HEK293 (cell line): Measurements from ENCODE around the gene COL5A1.
A peak's percentile ranks its signal among the peaks of the same experiment; 100 is the strongest.

Experiments used
- GLI2 ChIP-seq: fragments of 450-650 bp; formaldehyde crosslinking; IDR thresholded peaks from 2 replicates; pipeline ENCODE4; 2017; ENCODE audit warnings: missing biosample characterization, missing genetic modification characterization, low read depth, borderline replicate concordance
- GLI4 ChIP-seq: fragments of 450-650 bp; formaldehyde crosslinking; IDR thresholded peaks from 2 replicates; pipeline ENCODE4 v1.5.1; 2016; ENCODE audit warnings: missing biosample characterization, missing genetic modification characterization
- HOXA7 ChIP-seq: sonication (generic); formaldehyde crosslinking; IDR thresholded peaks from 2 replicates; pipeline ENCODE4 v1.8.1; 2022; ENCODE audit warnings: missing genetic modification reagents, borderline replicate concordance
- HOXD13 ChIP-seq: sonication (generic); formaldehyde crosslinking; IDR thresholded peaks from 2 replicates; pipeline ENCODE4 v1.8.0; 2022; ENCODE audit warnings: missing genetic modification reagents, borderline replicate concordance
- MZF1 ChIP-seq: fragments of 450-650 bp; formaldehyde crosslinking; IDR thresholded peaks from 2 replicates; pipeline ENCODE4 v1.5.1; 2017; ENCODE audit warnings: missing biosample characterization, missing genetic modification characterization, borderline replicate concordance
- PRDM10 ChIP-seq: fragments of 450-650 bp; formaldehyde crosslinking; IDR thresholded peaks from 2 replicates; pipeline ENCODE4 v1.5.1; 2016; ENCODE audit warnings: missing biosample characterization, missing genetic modification characterization
- SCRT1 ChIP-seq: fragments of 450-650 bp; formaldehyde crosslinking; IDR thresholded peaks from 2 replicates; pipeline ENCODE4 v1.5.1; 2016; ENCODE audit warnings: missing biosample characterization, missing genetic modification characterization, borderline replicate concordance
- SP2 ChIP-seq: fragments of 450-650 bp; formaldehyde crosslinking; IDR thresholded peaks from 2 replicates; pipeline ENCODE4 v1.5.1; 2016; ENCODE audit warnings: missing biosample characterization, missing genetic modification characterization
- YY2 ChIP-seq: fragments of 450-650 bp; formaldehyde crosslinking; IDR thresholded peaks from 2 replicates; pipeline ENCODE4 v1.5.1; 2016; ENCODE audit warnings: missing biosample characterization, missing genetic modification characterization
- ZNF16 ChIP-seq: fragments of 450-650 bp; formaldehyde crosslinking; IDR thresholded peaks from 2 replicates; pipeline ENCODE4 v1.5.1; 2016; ENCODE audit warnings: low read depth, missing biosample characterization, missing genetic modification characterization
- ZNF184 ChIP-seq: fragments of 450-650 bp; IDR thresholded peaks from 2 replicates; pipeline ENCODE4 v1.5.1; 2018; ENCODE audit warnings: missing biosample characterization, mild to moderate bottlenecking, missing genetic modification characterization
- ZNF211 ChIP-seq: fragments of 450-650 bp; formaldehyde crosslinking; IDR thresholded peaks from 2 replicates; pipeline ENCODE4 v1.5.1; 2016; ENCODE audit warnings: low read depth, missing biosample characterization, missing genetic modification characterization
- ZNF221 ChIP-seq: fragments of 450-650 bp; formaldehyde crosslinking; IDR thresholded peaks from 2 replicates; pipeline ENCODE4 v1.5.1; 2017; ENCODE audit warnings: missing biosample characterization, missing genetic modification characterization, borderline replicate concordance
- ZNF223 ChIP-seq: fragments of 450-650 bp; formaldehyde crosslinking; IDR thresholded peaks from 2 replicates; pipeline ENCODE4 v1.5.1; 2016; ENCODE audit warnings: missing biosample characterization, missing genetic modification characterization
- ZNF391 ChIP-seq: fragments of 450-650 bp; formaldehyde crosslinking; IDR thresholded peaks from 2 replicates; pipeline ENCODE4 v1.5.1; 2016; ENCODE audit warnings: low read depth, missing biosample characterization, missing genetic modification characterization, borderline replicate concordance
- ZNF398 ChIP-seq: fragments of 450-650 bp; formaldehyde crosslinking; IDR thresholded peaks from 2 replicates; pipeline ENCODE4 v1.5.1; 2017; ENCODE audit warnings: missing biosample characterization, missing genetic modification characterization
- ZNF449 ChIP-seq: fragments of 450-650 bp; formaldehyde crosslinking; IDR thresholded peaks from 2 replicates; pipeline ENCODE4 v1.5.1; 2017; ENCODE audit warnings: missing biosample characterization, mild to moderate bottlenecking, missing genetic modification characterization, moderate library complexity
- ZNF624 ChIP-seq: fragments of 450-650 bp; formaldehyde crosslinking; IDR thresholded peaks from 2 replicates; pipeline ENCODE4 v1.5.1; 2017; ENCODE audit warnings: missing biosample characterization, missing genetic modification characterization
- ZNF654 ChIP-seq: fragments of 450-650 bp; formaldehyde crosslinking; IDR thresholded peaks from 2 replicates; pipeline ENCODE4 v1.5.1; 2016; ENCODE audit warnings: low read depth, missing biosample characterization, missing genetic modification characterization
- ZNF660 ChIP-seq: fragments of 450-650 bp; IDR thresholded peaks from 2 replicates; pipeline ENCODE4 v1.5.1; 2018; ENCODE audit warnings: missing biosample characterization, mild to moderate bottlenecking, missing genetic modification characterization
- ZNF707 ChIP-seq: fragments of 450-650 bp; formaldehyde crosslinking; IDR thresholded peaks from 2 replicates; pipeline ENCODE4 v1.5.1; 2016; ENCODE audit warnings: missing biosample characterization, missing genetic modification characterization
- ZXDB ChIP-seq: fragments of 450-650 bp; formaldehyde crosslinking; IDR thresholded peaks from 2 replicates; pipeline ENCODE4 v1.5.1; 2016; ENCODE audit warnings: missing biosample characterization, missing genetic modification characterization
- TF ChIP-seq, protein P1 (sequence below): fragments of 450-650 bp; formaldehyde crosslinking; IDR thresholded peaks from 2 replicates; pipeline ENCODE4 v1.5.0; 2017; ENCODE audit warnings: missing biosample characterization, missing genetic modification characterization, borderline replicate concordance
- TF ChIP-seq, protein P2 (sequence below): fragments of 450-650 bp; formaldehyde crosslinking; optimal IDR thresholded peaks from 2 replicates; pipeline ENCODE3; 2016; ENCODE audit warnings: missing biosample characterization, mild to moderate bottlenecking, missing genetic modification characterization
- TF ChIP-seq, protein P3 (sequence below): fragments of 450-650 bp; formaldehyde crosslinking; IDR thresholded peaks from 2 replicates; pipeline ENCODE4 v1.5.1; 2016; ENCODE audit warnings: missing biosample characterization, missing genetic modification characterization
- TF ChIP-seq, protein P4 (sequence below): fragments of 450-650 bp; IDR thresholded peaks from 2 replicates; pipeline ENCODE4 v1.5.1; 2018; ENCODE audit warnings: missing biosample characterization, missing genetic modification characterization

The COL5A1 gene

GRCh38 chr9:134641173-134641989 lies at the start of gene COL5A1 (continued):
- TF ChIP-seq ZNF391 (tag by site-specific recombination) (no peak), ZNF707 (no peak), ZNF221 (tag by site-specific recombination) (no peak), ZNF398 (peak; percentile 99), ZNF16 (tag by site-specific recombination) (no peak), ZNF660 (tag by site-specific recombination) (no peak; the same call in 1 of the 2 replicates), GLI2 (tag by site-specific recombination) (no peak), ZNF211 (no peak), SCRT1 (tag by site-specific recombination) (no peak), HOXD13 (CRISPR knock-in tag) (no peak), ZXDB (no peak), GLI4 (tag by site-specific recombination) (no peak), ZNF654 (tag by site-specific recombination) (no peak), ZNF449 (no peak), ZNF624 (tag by site-specific recombination) (no peak), HOXA7 (CRISPR knock-in tag) (no peak), PRDM10 (tag by site-specific recombination) (peak; percentile 61), MZF1 (tag by site-specific recombination) (no peak), YY2 (no peak), SP2 (tag by site-specific recombination) (peak; percentile 81), ZNF184 (no peak), ZNF223 (tag by site-specific recombination) (no peak)
- TF ChIP-seq, protein P1, sequence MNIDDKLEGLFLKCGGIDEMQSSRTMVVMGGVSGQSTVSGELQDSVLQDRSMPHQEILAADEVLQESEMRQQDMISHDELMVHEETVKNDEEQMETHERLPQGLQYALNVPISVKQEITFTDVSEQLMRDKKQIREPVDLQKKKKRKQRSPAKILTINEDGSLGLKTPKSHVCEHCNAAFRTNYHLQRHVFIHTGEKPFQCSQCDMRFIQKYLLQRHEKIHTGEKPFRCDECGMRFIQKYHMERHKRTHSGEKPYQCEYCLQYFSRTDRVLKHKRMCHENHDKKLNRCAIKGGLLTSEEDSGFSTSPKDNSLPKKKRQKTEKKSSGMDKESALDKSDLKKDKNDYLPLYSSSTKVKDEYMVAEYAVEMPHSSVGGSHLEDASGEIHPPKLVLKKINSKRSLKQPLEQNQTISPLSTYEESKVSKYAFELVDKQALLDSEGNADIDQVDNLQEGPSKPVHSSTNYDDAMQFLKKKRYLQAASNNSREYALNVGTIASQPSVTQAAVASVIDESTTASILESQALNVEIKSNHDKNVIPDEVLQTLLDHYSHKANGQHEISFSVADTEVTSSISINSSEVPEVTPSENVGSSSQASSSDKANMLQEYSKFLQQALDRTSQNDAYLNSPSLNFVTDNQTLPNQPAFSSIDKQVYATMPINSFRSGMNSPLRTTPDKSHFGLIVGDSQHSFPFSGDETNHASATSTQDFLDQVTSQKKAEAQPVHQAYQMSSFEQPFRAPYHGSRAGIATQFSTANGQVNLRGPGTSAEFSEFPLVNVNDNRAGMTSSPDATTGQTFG (tag by site-specific recombination) = no peak
- TF ChIP-seq, protein P2, sequence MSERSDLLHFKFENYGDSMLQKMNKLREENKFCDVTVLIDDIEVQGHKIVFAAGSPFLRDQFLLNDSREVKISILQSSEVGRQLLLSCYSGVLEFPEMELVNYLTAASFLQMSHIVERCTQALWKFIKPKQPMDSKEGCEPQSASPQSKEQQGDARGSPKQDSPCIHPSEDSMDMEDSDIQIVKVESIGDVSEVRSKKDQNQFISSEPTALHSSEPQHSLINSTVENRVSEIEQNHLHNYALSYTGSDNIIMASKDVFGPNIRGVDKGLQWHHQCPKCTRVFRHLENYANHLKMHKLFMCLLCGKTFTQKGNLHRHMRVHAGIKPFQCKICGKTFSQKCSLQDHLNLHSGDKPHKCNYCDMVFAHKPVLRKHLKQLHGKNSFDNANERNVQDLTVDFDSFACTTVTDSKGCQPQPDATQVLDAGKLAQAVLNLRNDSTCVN (tag by site-specific recombination) = peak; percentile 87
- TF ChIP-seq, protein P3, sequence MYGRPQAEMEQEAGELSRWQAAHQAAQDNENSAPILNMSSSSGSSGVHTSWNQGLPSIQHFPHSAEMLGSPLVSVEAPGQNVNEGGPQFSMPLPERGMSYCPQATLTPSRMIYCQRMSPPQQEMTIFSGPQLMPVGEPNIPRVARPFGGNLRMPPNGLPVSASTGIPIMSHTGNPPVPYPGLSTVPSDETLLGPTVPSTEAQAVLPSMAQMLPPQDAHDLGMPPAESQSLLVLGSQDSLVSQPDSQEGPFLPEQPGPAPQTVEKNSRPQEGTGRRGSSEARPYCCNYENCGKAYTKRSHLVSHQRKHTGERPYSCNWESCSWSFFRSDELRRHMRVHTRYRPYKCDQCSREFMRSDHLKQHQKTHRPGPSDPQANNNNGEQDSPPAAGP (tag by site-specific recombination) = no peak
- TF ChIP-seq, protein P4, sequence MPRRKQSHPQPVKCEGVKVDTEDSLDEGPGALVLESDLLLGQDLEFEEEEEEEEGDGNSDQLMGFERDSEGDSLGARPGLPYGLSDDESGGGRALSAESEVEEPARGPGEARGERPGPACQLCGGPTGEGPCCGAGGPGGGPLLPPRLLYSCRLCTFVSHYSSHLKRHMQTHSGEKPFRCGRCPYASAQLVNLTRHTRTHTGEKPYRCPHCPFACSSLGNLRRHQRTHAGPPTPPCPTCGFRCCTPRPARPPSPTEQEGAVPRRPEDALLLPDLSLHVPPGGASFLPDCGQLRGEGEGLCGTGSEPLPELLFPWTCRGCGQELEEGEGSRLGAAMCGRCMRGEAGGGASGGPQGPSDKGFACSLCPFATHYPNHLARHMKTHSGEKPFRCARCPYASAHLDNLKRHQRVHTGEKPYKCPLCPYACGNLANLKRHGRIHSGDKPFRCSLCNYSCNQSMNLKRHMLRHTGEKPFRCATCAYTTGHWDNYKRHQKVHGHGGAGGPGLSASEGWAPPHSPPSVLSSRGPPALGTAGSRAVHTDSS (tag by site-specific recombination) = 0 out of 2 replicates have a peak, but pooled peaks have one; percentile 10
